Calu3 (cell line): ENCODE data around the gene FGF22. TPM values are rescaled to one million over a fixed set of nuclear protein-coding genes. Genes with fewer than 3 reads are reported as not detected.

Experiments
- BruUV-seq: library from RNA; stranded (reverse); fragments of 400-500 nt; replicated peaks from 2 replicates; lab custom pipeline; 2021; lab: Mats Ljungman, UMichigan
- CTCF ChIA-PET: fragments of 300-600 bp; sonication (Branson Sonifier 250); formaldehyde crosslinking; loops from one replicate; lab custom pipeline; 2022; ENCODE audit warnings: antibody characterized with exemption; lab: Charles Lee
- DNase-seq: peaks from one replicate; pipeline ENCODE4 v3.0.0; 2022
- H3K27ac Mint-ChIP-seq: one replicate; pipeline ENCODE4 v1.8.0; 2022; ENCODE audit warnings: mixed read lengths; ENCODE audit not compliant: unreplicated experiment
- H3K27me3 Mint-ChIP-seq: one replicate; pipeline ENCODE4 v1.8.0; 2022; ENCODE audit warnings: mixed read lengths; ENCODE audit not compliant: unreplicated experiment
- H3K36me3 Mint-ChIP-seq: one replicate; pipeline ENCODE4 v1.8.0; 2022; ENCODE audit warnings: mild to moderate bottlenecking, moderate library complexity, mixed read lengths; ENCODE audit not compliant: insufficient read depth, unreplicated experiment
- H3K4me1 Mint-ChIP-seq: one replicate; pipeline ENCODE4 v1.8.0; 2022; ENCODE audit warnings: mild to moderate bottlenecking, low read depth, mixed read lengths; ENCODE audit not compliant: unreplicated experiment
- H3K4me3 Mint-ChIP-seq: one replicate; pipeline ENCODE4 v1.8.0; 2022; ENCODE audit warnings: mild to moderate bottlenecking, low read depth, moderate library complexity, mixed read lengths; ENCODE audit not compliant: unreplicated experiment
- H3K9me3 Mint-ChIP-seq: one replicate; pipeline ENCODE4 v1.8.0; 2022; ENCODE audit warnings: low read depth, mixed read lengths; ENCODE audit not compliant: unreplicated experiment
- intact Hi-C: fragments of 100-400 bp; cut with micrococcal nuclease; formaldehyde crosslinking; loops from one replicate; pipeline ENCODE4 v1.10.0; 2022; ENCODE audit not compliant: unreplicated experiment
- total RNA-seq: library from RNA; stranded (reverse); gene quantifications from 2 replicates; pipeline ENCODE4 v1.2.3, GENCODE V29; 2022
- TF ChIP-seq, protein P1 (sequence below): fragments of 200-600 bp; IDR thresholded peaks from one replicate; pipeline ENCODE4 v1.8.0; 2022; ENCODE audit warnings: antibody characterized with exemption; ENCODE audit not compliant: unreplicated experiment

Gene FGF22
- total RNA-seq, 1 experiment from 2014 or later: 0.24 TPM

DNA sequence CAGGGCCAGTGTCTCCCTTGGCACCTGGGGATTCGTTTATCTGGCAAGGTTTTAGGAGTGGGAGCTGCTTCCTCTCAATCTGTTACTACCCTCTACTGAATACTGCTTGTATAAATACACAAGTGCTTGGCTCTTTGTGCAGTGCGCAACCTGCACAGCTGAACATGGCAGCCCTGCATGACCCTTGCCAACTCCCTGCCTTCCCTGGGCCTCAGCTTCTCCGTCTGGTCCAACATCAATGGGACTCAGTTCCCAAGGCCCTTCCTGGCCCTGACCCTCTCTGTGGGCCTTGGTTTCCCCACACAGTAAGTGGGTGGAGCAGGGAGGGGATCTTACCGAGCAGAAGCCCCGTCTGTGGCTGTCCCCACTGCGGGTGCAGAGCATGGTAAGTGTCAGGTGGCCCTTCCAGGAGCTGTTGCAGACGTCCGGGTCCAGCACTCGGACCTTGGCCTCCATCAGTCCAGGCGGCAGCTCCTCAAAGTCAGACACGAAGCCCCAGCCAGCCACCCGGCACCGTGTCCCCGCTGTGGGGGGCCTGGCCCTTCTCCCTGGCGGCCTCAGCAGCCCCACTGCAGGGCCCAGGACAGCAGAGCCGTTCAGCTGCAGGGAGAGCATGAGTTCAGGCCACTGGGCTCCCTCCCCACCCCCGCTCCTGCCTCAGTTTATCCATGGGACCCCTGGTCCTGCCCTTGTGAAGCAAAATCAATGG, 47.1 kb downstream of the FGF22 start:
- BruUV-seq: no TSS peak
- CTCF ChIA-PET: interaction anchor here (0.5 to 0.6 kb wide), 2 partner anchors 19 to 341 kb away, joined by 3 to 4 read pairs; no protein-coding TSS in a partner anchor
- Mint-ChIP-seq H3K27ac (no peak overlapping the region), H3K4me3 (no peak overlapping the region), H3K4me1 (no peaks in the 10 kb centered on the region), H3K9me3 (no peaks in the 10 kb centered on the region), H3K27me3 (peaks cover 18% of the 10 kb centered on the region), H3K36me3 (peaks cover 6% of the 10 kb centered on the region)
- intact Hi-C loops: no loop called here
- DNase-seq: no peak
- TF ChIP-seq, protein P1, sequence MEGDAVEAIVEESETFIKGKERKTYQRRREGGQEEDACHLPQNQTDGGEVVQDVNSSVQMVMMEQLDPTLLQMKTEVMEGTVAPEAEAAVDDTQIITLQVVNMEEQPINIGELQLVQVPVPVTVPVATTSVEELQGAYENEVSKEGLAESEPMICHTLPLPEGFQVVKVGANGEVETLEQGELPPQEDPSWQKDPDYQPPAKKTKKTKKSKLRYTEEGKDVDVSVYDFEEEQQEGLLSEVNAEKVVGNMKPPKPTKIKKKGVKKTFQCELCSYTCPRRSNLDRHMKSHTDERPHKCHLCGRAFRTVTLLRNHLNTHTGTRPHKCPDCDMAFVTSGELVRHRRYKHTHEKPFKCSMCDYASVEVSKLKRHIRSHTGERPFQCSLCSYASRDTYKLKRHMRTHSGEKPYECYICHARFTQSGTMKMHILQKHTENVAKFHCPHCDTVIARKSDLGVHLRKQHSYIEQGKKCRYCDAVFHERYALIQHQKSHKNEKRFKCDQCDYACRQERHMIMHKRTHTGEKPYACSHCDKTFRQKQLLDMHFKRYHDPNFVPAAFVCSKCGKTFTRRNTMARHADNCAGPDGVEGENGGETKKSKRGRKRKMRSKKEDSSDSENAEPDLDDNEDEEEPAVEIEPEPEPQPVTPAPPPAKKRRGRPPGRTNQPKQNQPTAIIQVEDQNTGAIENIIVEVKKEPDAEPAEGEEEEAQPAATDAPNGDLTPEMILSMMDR: no peak

DNA sequence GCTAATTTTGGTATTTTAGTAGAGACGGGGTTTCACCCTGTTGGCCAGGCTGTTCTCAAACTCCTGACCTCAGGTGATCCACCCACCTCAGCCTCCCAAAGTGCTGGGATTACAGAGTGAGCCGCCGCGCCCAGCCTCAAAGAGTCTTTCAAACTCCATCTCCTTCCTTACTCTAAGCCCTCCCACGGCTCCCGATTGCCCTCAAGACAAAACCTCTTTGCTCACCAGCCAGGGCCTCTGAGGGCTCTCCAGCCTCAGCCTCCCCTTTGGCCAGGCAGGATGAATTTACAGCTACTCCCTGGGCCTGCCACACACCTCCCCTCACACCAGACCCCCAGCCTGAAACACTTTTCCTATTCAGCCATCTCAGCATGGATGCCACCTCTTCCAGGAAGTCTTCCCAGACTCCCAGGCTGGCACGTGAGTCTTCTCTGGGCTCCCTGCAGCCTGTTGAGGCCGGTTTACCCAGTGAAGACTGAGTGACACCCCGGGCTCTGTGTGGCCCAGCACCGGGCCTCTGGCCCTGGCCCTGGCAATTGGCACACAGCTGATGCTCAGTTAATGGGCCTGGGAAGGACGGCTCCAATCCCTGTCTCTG, 48.0 kb downstream of the FGF22 start:
- peaks cover 6% of the 10 kb centered on the region for H3K36me3 Mint-ChIP-seq
- intact Hi-C loops: no loop called here
- DNase-seq: no peak
- no TSS peak for BruUV-seq
- H3K4me3 Mint-ChIP-seq: no peak overlapping the region
- H3K27ac Mint-ChIP-seq: no peak overlapping the region
- H3K4me1 Mint-ChIP-seq: no peaks in the 10 kb centered on the region
- no peaks in the 10 kb centered on the region for H3K9me3 Mint-ChIP-seq
- TF ChIP-seq, protein P1: no peak
- CTCF ChIA-PET: no interaction called here
- H3K27me3 Mint-ChIP-seq: peaks cover 18% of the 10 kb centered on the region

DNA sequence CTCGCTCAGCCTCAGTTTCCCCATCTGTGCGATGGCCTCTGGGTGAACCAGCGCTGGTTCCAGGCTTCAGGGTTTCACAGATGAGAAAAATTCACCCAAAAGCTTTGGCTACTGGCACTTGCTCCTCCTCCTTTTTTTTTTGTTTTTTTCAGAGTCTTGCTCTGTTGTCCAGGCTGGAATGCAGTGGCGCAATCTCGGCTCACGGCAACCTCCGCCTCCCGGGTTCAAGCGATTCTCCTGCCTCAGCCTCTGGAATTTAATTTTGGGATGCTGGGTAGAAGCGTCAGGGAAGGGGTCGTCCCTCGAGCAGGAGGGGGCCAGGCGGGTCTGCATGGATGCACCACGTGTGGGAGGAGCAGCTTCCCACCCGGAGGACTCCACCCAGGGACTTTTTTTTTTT, 48.5 kb downstream of the FGF22 start:
- TF ChIP-seq, protein P1: no peak
- no peaks in the 10 kb centered on the region for H3K9me3 Mint-ChIP-seq

DNA sequence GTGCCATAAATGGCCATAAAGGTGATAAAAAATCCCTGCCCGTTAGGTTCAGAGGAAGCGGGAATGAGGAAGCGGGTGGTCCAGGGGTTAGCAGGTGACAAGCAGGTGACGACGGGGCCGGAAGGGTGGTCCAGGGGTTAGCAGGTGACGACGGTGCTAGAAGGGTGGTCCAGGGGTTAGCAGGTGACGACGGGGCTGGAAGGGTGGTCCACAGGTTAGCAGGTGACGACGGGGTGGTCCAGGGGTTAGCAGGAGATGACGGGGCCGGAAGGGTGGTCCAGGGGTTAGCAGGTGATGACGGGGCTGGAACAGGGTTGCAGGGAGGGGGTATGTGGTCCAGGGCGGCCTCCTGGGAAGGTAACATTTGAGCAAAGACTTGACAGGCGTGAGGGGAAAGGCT, 49.3 kb downstream of the FGF22 start:
- TF ChIP-seq, protein P1: no peak
- no TSS peak for BruUV-seq
- Mint-ChIP-seq H3K9me3 (no peaks in the 10 kb centered on the region), H3K4me1 (no peaks in the 10 kb centered on the region), H3K36me3 (peaks cover 6% of the 10 kb centered on the region), H3K27me3 (peaks cover 18% of the 10 kb centered on the region), H3K27ac (no peak overlapping the region), H3K4me3 (no peak overlapping the region)
- intact Hi-C loops: no loop called here
- DNase-seq: no peak
- CTCF ChIA-PET: no interaction called here

More for the DNA sequence above, 48.5 kb downstream of the FGF22 start:
- peaks cover 6% of the 10 kb centered on the region for H3K36me3 Mint-ChIP-seq
- CTCF ChIA-PET: no interaction called here
- no peak for DNase-seq
- H3K27ac Mint-ChIP-seq: no peak overlapping the region
- peaks cover 18% of the 10 kb centered on the region for H3K27me3 Mint-ChIP-seq
- H3K4me3 Mint-ChIP-seq: no peak overlapping the region
- H3K4me1 Mint-ChIP-seq: no peaks in the 10 kb centered on the region
- BruUV-seq: no TSS peak
- intact Hi-C loops: no loop called here
